ENCODE results near the gene PIEZO2. TPM values are rescaled to one million over a fixed set of nuclear protein-coding genes. Genes with fewer than 3 reads are reported as not detected.

The PIEZO2 gene
- total RNA-seq, 2 experiments from 2014 or later: not detected

DNA sequence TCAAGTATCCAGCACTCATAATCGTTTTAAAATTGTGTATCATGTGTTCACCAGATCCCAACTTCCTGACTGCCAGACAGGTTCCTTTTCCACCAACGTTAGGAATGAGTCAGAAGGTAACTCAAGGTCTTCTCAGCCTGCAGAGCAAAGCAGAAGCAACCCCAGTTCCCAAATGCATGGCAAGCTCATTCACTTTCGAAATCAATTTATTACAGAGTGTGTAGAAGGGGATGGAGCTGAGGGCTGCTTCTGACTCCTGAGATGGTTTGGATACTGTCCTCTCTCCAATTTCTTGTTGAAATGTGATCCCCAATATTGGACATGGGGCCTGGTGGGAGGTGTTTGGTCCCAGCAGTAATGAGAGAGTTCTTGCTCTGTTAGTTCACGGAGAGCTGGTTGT is 114.5 kb downstream of the PIEZO2 start:
- ATAC-seq (ENCODE audit: low read depth): no peak
- Mint-ChIP-seq H3K27ac (no peak overlapping the region), H3K9me3 (no peaks in the 10 kb centered on the region), H3K4me3 (no peak overlapping the region), H3K36me3 (no peaks in the 10 kb centered on the region), H3K4me1 (no peaks in the 10 kb centered on the region), H3K27me3 (peaks cover 12% of the 10 kb centered on the region)
- no peak for DNase-seq
- POLR2A ChIA-PET: no interaction called here

DNA sequence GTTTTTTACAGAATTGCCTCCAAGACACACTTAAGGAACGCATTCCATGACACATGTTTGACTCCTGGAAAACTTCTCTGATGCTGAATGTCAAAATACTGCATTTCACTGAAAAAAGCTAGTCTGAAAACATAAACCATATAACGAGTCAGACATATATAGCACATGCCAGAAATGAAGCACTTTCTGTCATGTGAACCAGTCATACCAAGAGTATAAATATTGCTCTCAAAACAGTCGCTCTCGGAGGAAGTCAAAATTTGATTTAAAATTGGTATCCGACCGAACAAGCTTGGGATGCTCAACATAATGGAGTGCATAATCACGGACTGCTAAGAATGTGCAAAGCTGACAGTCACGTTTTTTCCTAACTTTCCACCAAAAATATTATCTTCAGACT is 115.9 kb downstream of the PIEZO2 start:
- POLR2A ChIA-PET: no interaction called here
- no peak for ATAC-seq (ENCODE audit: low read depth)
- H3K36me3 Mint-ChIP-seq: no peaks in the 10 kb centered on the region

DNA sequence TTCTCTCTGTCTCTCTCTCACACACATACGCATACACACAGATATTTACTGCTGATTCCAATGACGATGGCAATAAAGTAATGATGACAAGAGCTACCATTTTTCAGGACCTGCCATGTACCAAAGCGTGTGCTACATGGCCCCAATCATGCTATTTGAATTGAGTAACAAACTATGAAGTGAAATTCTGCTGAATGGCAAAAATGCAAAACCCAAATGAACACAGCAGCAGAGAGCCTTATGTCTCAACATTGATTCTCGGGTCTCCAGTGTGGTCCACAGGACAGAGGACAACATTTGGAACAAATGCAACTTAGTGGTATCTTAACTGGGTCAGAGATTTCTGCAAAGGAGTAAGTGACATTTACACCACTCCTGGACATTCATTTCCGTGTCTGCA is 117.4 kb downstream of the PIEZO2 start:
- Mint-ChIP-seq H3K9me3 (no peaks in the 10 kb centered on the region), H3K27me3 (no peaks in the 10 kb centered on the region), H3K27ac (no peak overlapping the region), H3K4me3 (no peak overlapping the region), H3K4me1 (no peaks in the 10 kb centered on the region), H3K36me3 (no peaks in the 10 kb centered on the region)
- POLR2A ChIA-PET: no interaction called here
- no peak for ATAC-seq (ENCODE audit: low read depth)
- no peak for DNase-seq

More for the DNA sequence above, 115.9 kb downstream of the PIEZO2 start:
- H3K27ac Mint-ChIP-seq: no peak overlapping the region
- no peaks in the 10 kb centered on the region for H3K9me3 Mint-ChIP-seq
- no peak for DNase-seq
- peaks cover 5% of the 10 kb centered on the region for H3K27me3 Mint-ChIP-seq
- H3K4me3 Mint-ChIP-seq: no peak overlapping the region
- no peaks in the 10 kb centered on the region for H3K4me1 Mint-ChIP-seq

DNA sequence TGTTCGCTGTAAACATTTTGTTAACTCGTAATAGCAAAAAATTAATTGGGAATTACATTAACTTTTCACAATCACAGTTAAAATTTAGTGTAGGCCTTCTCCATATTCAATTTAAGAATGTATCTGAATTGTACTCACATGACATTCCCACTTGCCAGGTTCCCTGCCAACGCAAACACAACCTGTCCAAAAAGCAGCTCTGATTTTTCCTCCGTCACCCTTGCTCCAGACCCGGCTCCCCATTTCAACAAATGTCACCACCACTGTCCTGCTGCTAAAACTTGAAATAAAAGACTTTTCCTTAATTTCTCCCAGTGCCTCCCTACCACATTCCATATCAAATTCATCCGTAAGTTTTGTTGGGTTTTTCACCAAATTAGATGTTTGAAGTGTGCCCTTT is 120.3 kb downstream of the PIEZO2 start:
- POLR2A ChIA-PET: no interaction called here
- Mint-ChIP-seq H3K27ac (no peak overlapping the region), H3K27me3 (no peaks in the 10 kb centered on the region), H3K9me3 (no peaks in the 10 kb centered on the region), H3K36me3 (no peaks in the 10 kb centered on the region), H3K4me1 (no peaks in the 10 kb centered on the region), H3K4me3 (no peak overlapping the region)
- DNase-seq (no peak), ATAC-seq (ENCODE audit: low read depth) (no peak)

DNA sequence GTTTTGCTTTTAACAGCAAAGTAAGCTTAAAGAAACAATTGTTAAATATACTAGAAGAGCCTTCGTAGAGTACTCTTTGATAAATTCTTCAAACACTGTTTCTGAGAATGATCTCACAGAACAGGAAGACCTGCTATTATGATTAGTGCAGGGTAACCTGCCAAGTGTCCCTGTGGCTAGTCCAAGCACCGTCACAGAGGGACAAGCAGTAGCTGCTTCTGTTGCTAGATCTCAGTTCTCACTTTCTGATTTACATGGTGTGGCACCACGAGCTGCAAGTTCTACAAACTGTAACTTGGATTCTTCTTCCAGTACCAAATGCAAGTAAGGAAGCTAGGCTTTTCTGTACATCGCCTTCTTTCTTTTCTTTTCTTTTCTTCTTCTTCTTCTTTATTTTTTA is 121.5 kb downstream of the PIEZO2 start:
- no peaks in the 10 kb centered on the region for H3K9me3 Mint-ChIP-seq
- no peaks in the 10 kb centered on the region for H3K27me3 Mint-ChIP-seq
- ATAC-seq (ENCODE audit: low read depth) (no peak), DNase-seq (no peak)
- no peaks in the 10 kb centered on the region for H3K4me1 Mint-ChIP-seq
- POLR2A ChIA-PET: no interaction called here
- H3K36me3 Mint-ChIP-seq: no peaks in the 10 kb centered on the region
- H3K4me3 Mint-ChIP-seq: no peak overlapping the region
- H3K27ac Mint-ChIP-seq: no peak overlapping the region

DNA sequence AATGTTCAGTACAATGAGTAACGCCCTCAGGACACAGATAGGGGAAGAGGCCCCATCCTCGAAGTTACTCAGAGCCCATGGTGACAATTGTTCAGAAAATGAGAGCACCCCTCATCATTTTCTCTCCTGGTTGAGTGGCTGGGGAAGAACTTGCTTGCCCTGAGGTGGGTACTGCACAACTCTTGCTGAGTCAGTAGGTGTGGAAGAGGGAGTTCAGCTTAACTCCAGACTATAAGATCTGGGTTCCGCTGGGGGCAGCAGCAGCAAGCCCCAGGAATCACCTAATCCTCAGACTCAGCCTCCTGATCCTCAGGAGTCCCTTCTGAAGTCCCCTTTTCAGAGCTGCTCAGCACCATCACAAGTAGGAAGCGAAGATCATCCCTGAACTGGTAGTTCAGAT is 123.7 kb downstream of the PIEZO2 start:
- Mint-ChIP-seq H3K27ac (no peak overlapping the region), H3K4me1 (no peaks in the 10 kb centered on the region), H3K36me3 (no peaks in the 10 kb centered on the region), H3K4me3 (no peak overlapping the region), H3K9me3 (no peaks in the 10 kb centered on the region), H3K27me3 (no peaks in the 10 kb centered on the region)
- no peak for ATAC-seq (ENCODE audit: low read depth)
- POLR2A ChIA-PET: no interaction called here
- no peak for DNase-seq

DNA sequence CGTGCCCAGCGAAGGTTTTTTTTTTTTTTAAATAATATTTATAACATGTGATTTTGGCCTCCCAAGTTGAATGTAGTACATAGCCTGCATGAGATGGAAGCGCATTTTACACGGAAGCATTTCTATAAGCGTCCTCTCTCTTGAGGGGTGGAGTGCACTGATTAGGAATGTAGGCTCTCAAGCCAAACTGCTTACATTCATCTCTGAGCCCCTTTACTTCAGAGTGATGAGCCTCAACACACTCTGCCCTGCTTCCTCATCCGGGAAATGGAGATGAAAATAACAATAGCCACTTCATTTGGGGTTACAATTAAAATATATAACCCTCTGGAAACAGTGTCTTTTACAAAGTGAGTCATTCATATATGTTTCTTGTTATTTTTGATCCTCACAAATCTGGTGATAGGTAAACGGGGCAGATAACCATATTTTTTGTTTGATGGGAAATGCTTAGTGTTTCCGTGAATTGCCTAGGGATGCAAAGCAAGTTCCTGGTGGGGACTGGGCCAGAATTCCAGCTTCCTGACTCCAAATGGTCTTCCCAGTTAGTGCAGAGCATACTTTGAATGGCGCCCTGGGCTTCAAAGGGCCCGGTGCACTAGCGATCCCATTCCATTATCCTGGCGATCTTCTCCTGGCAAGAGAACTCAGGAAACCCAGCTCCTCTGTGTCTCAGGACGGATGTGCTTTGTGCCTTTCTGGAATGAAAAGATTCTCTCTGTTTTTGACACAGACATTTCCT is 124.3 kb downstream of the PIEZO2 start:
- H3K27me3 Mint-ChIP-seq: no peaks in the 10 kb centered on the region
- DNase-seq (no peak), ATAC-seq (ENCODE audit: low read depth) (no peak)
- H3K9me3 Mint-ChIP-seq: no peaks in the 10 kb centered on the region
- no peaks in the 10 kb centered on the region for H3K4me1 Mint-ChIP-seq
- no peak overlapping the region for H3K4me3 Mint-ChIP-seq
- POLR2A ChIA-PET: no interaction called here
- no peak overlapping the region for H3K27ac Mint-ChIP-seq
- H3K36me3 Mint-ChIP-seq: no peaks in the 10 kb centered on the region

DNA sequence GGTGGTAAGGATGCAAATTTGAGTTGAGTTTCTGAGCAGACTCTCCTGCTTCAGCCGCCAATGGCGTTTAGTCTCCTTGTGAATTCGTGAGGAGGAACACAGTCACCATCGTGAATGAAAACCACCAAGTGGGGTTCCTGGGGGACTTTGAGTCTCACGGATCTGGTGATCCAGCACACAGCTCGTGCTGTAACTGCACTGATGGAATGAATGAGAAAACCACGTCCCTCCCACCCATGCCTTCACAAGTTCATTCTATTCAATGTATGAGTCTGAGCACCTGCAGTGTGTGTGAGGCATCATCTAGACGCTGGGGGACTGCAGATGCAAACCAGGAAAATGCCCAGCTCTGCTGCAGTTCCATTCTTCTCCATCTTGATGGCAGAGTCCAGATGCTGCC is 127.9 kb downstream of the PIEZO2 start:
- no peak overlapping the region for H3K27ac Mint-ChIP-seq
- H3K27me3 Mint-ChIP-seq: no peaks in the 10 kb centered on the region
- POLR2A ChIA-PET: no interaction called here
- no peak overlapping the region for H3K4me3 Mint-ChIP-seq
- H3K9me3 Mint-ChIP-seq: no peaks in the 10 kb centered on the region
- no peaks in the 10 kb centered on the region for H3K36me3 Mint-ChIP-seq
- DNase-seq: no peak
- no peak for ATAC-seq (ENCODE audit: low read depth)
- H3K4me1 Mint-ChIP-seq: no peaks in the 10 kb centered on the region

DNA sequence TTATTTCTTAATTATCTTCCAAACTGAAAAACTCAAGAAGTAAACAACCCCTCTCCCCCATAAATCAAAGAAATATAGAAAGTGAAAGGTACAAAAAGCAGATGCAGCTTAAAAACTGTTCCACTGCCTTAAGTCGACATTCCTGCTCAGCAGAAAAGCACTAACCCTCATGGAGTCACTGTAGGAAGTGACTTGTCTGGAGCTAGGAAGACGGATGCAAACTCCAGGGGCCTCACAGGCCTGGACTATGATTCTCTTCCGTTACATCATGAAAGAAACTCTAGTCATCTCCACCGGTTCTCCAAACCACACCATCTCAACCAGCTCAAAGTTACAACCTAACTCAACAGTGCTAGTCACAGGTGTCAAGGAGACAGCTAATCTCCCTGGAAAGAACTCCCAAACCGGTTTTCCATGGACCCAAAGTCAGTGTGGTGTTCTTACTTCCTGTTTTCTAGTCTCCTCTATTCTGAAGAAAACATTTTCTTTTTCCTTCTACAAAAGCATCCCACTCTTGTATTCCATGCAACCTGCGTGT is 128.4 kb downstream of the PIEZO2 start:
- Mint-ChIP-seq H3K36me3 (no peaks in the 10 kb centered on the region), H3K27me3 (peaks cover 2% of the 10 kb centered on the region), H3K4me3 (no peak overlapping the region), H3K27ac (no peak overlapping the region), H3K9me3 (no peaks in the 10 kb centered on the region), H3K4me1 (no peaks in the 10 kb centered on the region)
- DNase-seq (no peak), ATAC-seq (ENCODE audit: low read depth) (no peak)
- POLR2A ChIA-PET: no interaction called here

DNA sequence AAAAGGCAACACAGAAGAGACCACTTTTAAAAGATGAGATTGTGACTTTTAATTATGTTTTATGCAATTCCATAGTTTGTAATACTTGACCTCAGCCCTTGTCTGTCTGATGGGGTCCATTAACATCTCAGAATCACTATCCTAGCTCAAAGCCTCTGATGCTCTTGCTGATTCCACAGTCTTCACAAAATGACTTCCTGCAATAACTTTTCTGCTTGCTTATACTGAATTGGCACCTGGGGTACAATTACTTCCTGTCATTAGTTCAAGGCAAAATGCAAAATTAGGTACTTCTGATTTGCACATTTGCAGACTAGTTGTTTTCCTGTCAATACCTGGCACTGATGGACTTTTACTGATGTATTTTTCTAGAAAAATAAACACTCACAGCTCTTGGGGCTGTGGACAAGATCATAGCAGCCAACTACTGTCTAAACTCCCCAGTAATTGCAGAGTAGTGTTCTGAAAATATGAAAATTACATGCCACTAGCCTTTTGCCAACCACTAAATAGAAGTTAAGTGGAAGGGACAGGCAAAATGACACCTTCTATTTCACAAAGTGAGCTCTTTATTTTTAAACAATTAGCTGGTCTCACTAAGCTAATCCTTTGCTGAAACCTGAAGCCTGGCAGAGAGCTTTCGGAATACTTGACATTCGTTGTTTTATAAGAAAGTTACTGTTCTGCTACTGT is 129.1 kb downstream of the PIEZO2 start:
- DNase-seq: no peak
- Mint-ChIP-seq H3K4me3 (no peak overlapping the region), H3K9me3 (no peaks in the 10 kb centered on the region), H3K36me3 (no peaks in the 10 kb centered on the region), H3K27me3 (peaks cover 2% of the 10 kb centered on the region), H3K27ac (no peak overlapping the region), H3K4me1 (no peaks in the 10 kb centered on the region)
- no peak for ATAC-seq (ENCODE audit: low read depth)
- POLR2A ChIA-PET: no interaction called here

DNA sequence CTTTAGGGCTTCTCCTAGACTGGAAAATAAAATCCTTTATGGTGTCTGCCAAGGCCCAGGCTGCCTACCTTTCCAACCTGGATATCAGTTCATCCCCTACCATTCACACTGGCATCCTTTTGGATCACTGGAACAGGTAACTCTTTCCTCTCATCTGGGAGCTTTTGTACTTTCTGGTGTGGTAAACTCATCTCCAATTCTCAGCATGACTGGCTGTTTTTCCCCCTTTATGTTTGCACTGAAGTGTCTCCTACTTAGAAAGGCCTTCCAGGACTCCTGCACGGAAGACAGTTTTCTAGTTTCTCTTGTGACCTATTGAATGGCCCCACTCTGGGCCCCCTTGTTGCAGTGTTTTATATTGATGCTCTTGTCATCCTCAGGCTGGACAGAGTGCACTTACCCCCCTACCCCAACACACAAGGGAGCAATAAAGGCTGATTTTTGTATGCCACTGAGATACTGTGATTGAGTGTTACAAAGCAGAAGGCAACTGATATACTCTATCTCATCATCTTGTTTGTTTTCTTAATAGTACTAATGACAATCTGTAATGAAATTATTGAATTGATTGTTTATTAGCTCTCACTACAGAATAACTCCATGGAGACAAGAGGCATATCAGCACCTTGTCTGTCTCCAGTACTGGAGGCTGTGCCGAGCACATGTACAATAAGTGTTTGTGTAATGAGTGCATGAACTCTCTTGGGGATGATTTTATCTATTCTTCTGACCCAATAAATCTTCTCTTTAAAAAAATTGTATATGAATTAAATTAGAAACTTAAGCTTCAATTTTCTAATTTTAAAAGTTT is 129.9 kb downstream of the PIEZO2 start:
- POLR2A ChIA-PET: no interaction called here
- no peak overlapping the region for H3K4me3 Mint-ChIP-seq
- H3K9me3 Mint-ChIP-seq: no peaks in the 10 kb centered on the region
- DNase-seq (no peak), ATAC-seq (ENCODE audit: low read depth) (no peak)
- no peaks in the 10 kb centered on the region for H3K36me3 Mint-ChIP-seq
- no peaks in the 10 kb centered on the region for H3K4me1 Mint-ChIP-seq
- H3K27ac Mint-ChIP-seq: no peak overlapping the region
- H3K27me3 Mint-ChIP-seq: peaks cover 2% of the 10 kb centered on the region

DNA sequence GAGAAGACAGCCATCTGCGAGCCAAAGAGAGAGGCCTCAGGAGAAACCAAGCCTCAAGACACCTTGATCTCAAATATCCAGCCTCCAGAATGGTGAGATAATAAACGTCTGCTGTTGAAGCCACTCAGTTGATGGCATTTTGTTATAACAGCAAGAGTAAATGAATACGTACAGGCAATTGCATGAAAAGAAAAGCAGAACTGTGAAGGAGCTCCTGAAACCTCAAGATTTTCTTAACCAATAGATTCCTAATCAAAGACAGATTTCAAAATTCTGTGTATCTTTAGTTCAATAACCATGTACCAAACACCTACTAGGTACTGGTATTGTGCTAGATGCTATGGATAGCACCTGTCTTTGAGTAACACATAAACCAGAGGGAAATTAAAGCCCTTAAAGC is 139.5 kb downstream of the PIEZO2 start:
- peaks cover 2% of the 10 kb centered on the region for H3K27me3 Mint-ChIP-seq
- no peak overlapping the region for H3K4me3 Mint-ChIP-seq
- ATAC-seq (ENCODE audit: low read depth): no peak
- no peaks in the 10 kb centered on the region for H3K36me3 Mint-ChIP-seq
- DNase-seq: no peak
- H3K9me3 Mint-ChIP-seq: no peaks in the 10 kb centered on the region
- POLR2A ChIA-PET: no interaction called here
- no peak overlapping the region for H3K27ac Mint-ChIP-seq
- no peaks in the 10 kb centered on the region for H3K4me1 Mint-ChIP-seq

DNA sequence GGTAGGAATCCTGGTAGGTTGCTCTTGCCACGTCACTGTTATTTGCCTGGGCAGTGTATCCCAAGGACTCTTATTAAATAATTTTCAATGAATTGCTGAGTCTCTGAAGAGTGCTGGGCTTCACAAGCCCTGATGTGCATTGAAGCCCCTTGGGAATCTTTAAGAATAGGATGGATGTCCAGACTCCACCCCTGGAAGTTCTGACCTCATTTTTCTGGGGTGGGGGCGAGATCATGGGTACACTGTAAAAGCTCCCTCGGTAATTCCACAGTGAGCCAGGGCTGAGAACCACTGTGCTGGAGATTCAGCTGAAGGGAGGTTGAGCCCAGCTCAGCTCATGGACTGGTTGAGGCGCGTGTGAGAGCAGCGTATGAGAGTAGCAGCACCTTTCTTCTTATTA is 140.2 kb downstream of the PIEZO2 start:
- no peak overlapping the region for H3K27ac Mint-ChIP-seq
- no peaks in the 10 kb centered on the region for H3K9me3 Mint-ChIP-seq
- no peak overlapping the region for H3K4me3 Mint-ChIP-seq
- H3K36me3 Mint-ChIP-seq: no peaks in the 10 kb centered on the region
- ATAC-seq (ENCODE audit: low read depth) (no peak), DNase-seq (no peak)
- H3K27me3 Mint-ChIP-seq: peaks cover 2% of the 10 kb centered on the region
- H3K4me1 Mint-ChIP-seq: no peaks in the 10 kb centered on the region
- POLR2A ChIA-PET: no interaction called here

DNA sequence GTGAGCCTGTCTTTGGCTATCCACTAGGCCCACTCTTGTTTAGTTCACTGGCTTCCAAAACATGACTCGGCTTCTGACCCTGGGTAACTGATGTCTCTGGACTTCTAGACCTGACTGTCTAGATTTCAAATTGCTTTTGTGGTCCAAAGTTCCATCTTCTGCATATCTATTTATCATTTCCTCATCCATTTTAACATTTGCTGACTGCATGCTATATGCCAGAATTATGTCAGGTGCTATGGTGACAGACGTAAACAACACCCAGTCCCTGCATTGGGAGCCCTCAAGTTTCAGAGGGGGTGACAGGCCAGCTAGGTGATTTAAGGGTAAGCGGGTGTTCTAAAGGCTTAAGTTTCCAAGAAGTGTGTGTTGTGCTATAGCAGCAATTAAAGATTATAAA is 140.9 kb downstream of the PIEZO2 start:
- H3K27me3 Mint-ChIP-seq: peaks cover 3% of the 10 kb centered on the region
- no peaks in the 10 kb centered on the region for H3K9me3 Mint-ChIP-seq
- no peak overlapping the region for H3K4me3 Mint-ChIP-seq
- DNase-seq (no peak), ATAC-seq (ENCODE audit: low read depth) (no peak)
- POLR2A ChIA-PET: no interaction called here
- H3K4me1 Mint-ChIP-seq: no peaks in the 10 kb centered on the region
- no peak overlapping the region for H3K27ac Mint-ChIP-seq
- H3K36me3 Mint-ChIP-seq: no peaks in the 10 kb centered on the region
